Caki2 (cell line): ENCODE data around the gene LRRC38. TPM values are rescaled to one million over a fixed set of nuclear protein-coding genes. Genes with fewer than 3 reads are reported as not detected.

Experiments used
- total RNA-seq: library from RNA; depleted of rRNA; stranded (reverse); fragments of >200 nt; shearing (Covaris generic); gene quantifications from 2 replicates; pipeline ENCODE4 v1.2.3, GENCODE V29; 2014; ENCODE audit warnings: low replicate concordance; rRNA removed

The LRRC38 gene
- total RNA-seq, 1 experiment from 2014 or later: not detected

Other genes with a start within 250 kb of the LRRC38 start
- gene PRAMEF8, start 228.9 kb downstream of the LRRC38 start, total RNA-seq: not detected in 2 replicates
- not detected in 2 replicates for gene PRAMEF33, start 210.5 kb downstream of the LRRC38 start, total RNA-seq
- not detected in 2 replicates for gene PRAMEF15, start 198.4 kb downstream of the LRRC38 start, total RNA-seq
- not detected in 2 replicates for gene PRAMEF14, start 166.9 kb downstream of the LRRC38 start, total RNA-seq
- gene PRAMEF19, start 142.1 kb downstream of the LRRC38 start, total RNA-seq: not detected in 2 replicates
- gene PRAMEF17, start 124.4 kb downstream of the LRRC38 start, total RNA-seq: not detected in 2 replicates
- gene PRAMEF20, start 103.6 kb downstream of the LRRC38 start, total RNA-seq: not detected in 2 replicates
- not detected in 2 replicates for gene PDPN, start 69.8 kb upstream of the LRRC38 start, total RNA-seq
- gene PRDM2, start 186.2 kb upstream of the LRRC38 start, total RNA-seq: 0.14 and 1.0 TPM in 2 replicates